Measurements from ENCODE around the gene TMEM163. TPM values are rescaled to one million over a fixed set of nuclear protein-coding genes. Genes with fewer than 3 reads are reported as not detected.

TMEM163 gene
- total and polyA plus RNA-seq, 4 donors, result 13.7 to 77.7 (median 53.6) TPM

GRCh38 chr2:134451347-134451630, 267.5 kb downstream of the TMEM163 start:
- H3K4me1 ChIP-seq (ENCODE audit: control insufficient read depth, insufficient read depth, low read length), result peaks cover 19% of the 10 kb centered on the region
- H3K9me3 ChIP-seq (ENCODE audit: control insufficient read depth, insufficient read depth, low read length), result no peaks in the 10 kb centered on the region
- DNase-seq (ENCODE audit: low read depth in 4 of 6, low spot score in 6 of 6), result no peak
- no peak overlapping the region for H3K4me3 ChIP-seq (ENCODE audit: low read depth, low read length)
- 0% methylated on average over 1 of the region's 2 CpGs for WGBS (ENCODE audit: insufficient coverage)
- no peak overlapping the region for H3K27ac ChIP-seq (ENCODE audit: low read depth, low read length)
- no peaks in the 10 kb centered on the region for H3K27me3 ChIP-seq (ENCODE audit: control insufficient read depth, insufficient read depth, low read length)
- peaks cover 30% of the 10 kb centered on the region for H3K36me3 ChIP-seq (ENCODE audit: control insufficient read depth, insufficient read depth, low read length)

GRCh38 chr2:134449751-134450513, 268.9 kb downstream of the TMEM163 start:
- Histone ChIP-seq H3K36me3 (ENCODE audit: control insufficient read depth, insufficient read depth, low read length) (peaks cover 36% of the 10 kb centered on the region), H3K4me3 (ENCODE audit: low read depth, low read length) (no peak overlapping the region), H3K27me3 (ENCODE audit: control insufficient read depth, insufficient read depth, low read length) (no peaks in the 10 kb centered on the region), H3K27ac (ENCODE audit: low read depth, low read length) (no peak overlapping the region), H3K4me1 (ENCODE audit: control insufficient read depth, insufficient read depth, low read length) (peaks cover 29% of the 10 kb centered on the region), H3K9me3 (ENCODE audit: control insufficient read depth, insufficient read depth, low read length) (no peaks in the 10 kb centered on the region)
- no peak for DNase-seq (ENCODE audit: low read depth in 4 of 6, low spot score in 6 of 6)
- 91% methylated on average over 15 of the region's 15 CpGs for WGBS (ENCODE audit: insufficient coverage)

GRCh38 chr2:134449157-134449556, 269.6 kb downstream of the TMEM163 start:
- no peak overlapping the region for H3K4me3 ChIP-seq (ENCODE audit: low read depth, low read length)
- peaks cover 30% of the 10 kb centered on the region for H3K4me1 ChIP-seq (ENCODE audit: control insufficient read depth, insufficient read depth, low read length)

GRCh38 chr2:134448650-134449049, 270.1 kb downstream of the TMEM163 start:
- H3K36me3 ChIP-seq (ENCODE audit: control insufficient read depth, insufficient read depth, low read length), result peaks cover 41% of the 10 kb centered on the region
- peaks cover 35% of the 10 kb centered on the region for H3K4me1 ChIP-seq (ENCODE audit: control insufficient read depth, insufficient read depth, low read length)
- H3K27me3 ChIP-seq (ENCODE audit: control insufficient read depth, insufficient read depth, low read length), result no peaks in the 10 kb centered on the region
- 88% methylated on average over 6 of the region's 6 CpGs for WGBS (ENCODE audit: insufficient coverage)
- no peaks in the 10 kb centered on the region for H3K9me3 ChIP-seq (ENCODE audit: control insufficient read depth, insufficient read depth, low read length)
- DNase-seq (ENCODE audit: low read depth in 4 of 6, low spot score in 6 of 6), result no peak
- no peak overlapping the region for H3K27ac ChIP-seq (ENCODE audit: low read depth, low read length)
- H3K4me3 ChIP-seq (ENCODE audit: low read depth, low read length), result no peak overlapping the region

More at GRCh38 chr2:134449157-134449556, 269.6 kb downstream of the TMEM163 start:
- Histone ChIP-seq H3K27ac (ENCODE audit: low read depth, low read length) (no peak overlapping the region), H3K9me3 (ENCODE audit: control insufficient read depth, insufficient read depth, low read length) (no peaks in the 10 kb centered on the region), H3K36me3 (ENCODE audit: control insufficient read depth, insufficient read depth, low read length) (peaks cover 36% of the 10 kb centered on the region), H3K27me3 (ENCODE audit: control insufficient read depth, insufficient read depth, low read length) (no peaks in the 10 kb centered on the region)
- no peak for DNase-seq (ENCODE audit: low read depth in 4 of 6, low spot score in 6 of 6)
- 61% methylated on average over 4 of the region's 7 CpGs for whole genome bisulfite sequencing (ENCODE audit: insufficient coverage)

- no peak for DNase-seq (ENCODE audit: low read depth in 4 of 6, low spot score in 6 of 6)
- no peaks in the 10 kb centered on the region for H3K27me3 ChIP-seq (ENCODE audit: control insufficient read depth, insufficient read depth, low read length)
- H3K36me3 ChIP-seq (ENCODE audit: control insufficient read depth, insufficient read depth, low read length), result peaks cover 46% of the 10 kb centered on the region
- peaks cover 35% of the 10 kb centered on the region for H3K4me1 ChIP-seq (ENCODE audit: control insufficient read depth, insufficient read depth, low read length)
- H3K27ac ChIP-seq (ENCODE audit: low read depth, low read length), result no peak overlapping the region
- H3K4me3 ChIP-seq (ENCODE audit: low read depth, low read length), result no peak overlapping the region
- H3K9me3 ChIP-seq (ENCODE audit: control insufficient read depth, insufficient read depth, low read length), result no peaks in the 10 kb centered on the region
- 100% methylated on average over 3 of the region's 4 CpGs for WGBS (ENCODE audit: insufficient coverage)
These were observed 271.1 kb downstream of the TMEM163 start for GRCh38 chr2:134447669-134448068.

GRCh38 chr2:134446383-134447017, 272.3 kb downstream of the TMEM163 start:
- DNase-seq (ENCODE audit: low read depth in 4 of 6, low spot score in 6 of 6), result peak in 2 of 6 donors; percentile 59 to 73
- H3K4me1 ChIP-seq (ENCODE audit: control insufficient read depth, insufficient read depth, low read length), result peaks cover 35% of the 10 kb centered on the region
- 67% methylated on average over 5 of the region's 8 CpGs for WGBS (ENCODE audit: insufficient coverage)
- no peak overlapping the region for H3K27ac ChIP-seq (ENCODE audit: low read depth, low read length)
- H3K9me3 ChIP-seq (ENCODE audit: control insufficient read depth, insufficient read depth, low read length), result no peaks in the 10 kb centered on the region
- H3K36me3 ChIP-seq (ENCODE audit: control insufficient read depth, insufficient read depth, low read length), result peaks cover 53% of the 10 kb centered on the region
- H3K4me3 ChIP-seq (ENCODE audit: low read depth, low read length), result no peak overlapping the region
- H3K27me3 ChIP-seq (ENCODE audit: control insufficient read depth, insufficient read depth, low read length), result no peaks in the 10 kb centered on the region

GRCh38 chr2:134445985-134446382, 272.8 kb downstream of the TMEM163 start:
- Histone ChIP-seq H3K27ac (ENCODE audit: low read depth, low read length) (no peak overlapping the region), H3K9me3 (ENCODE audit: control insufficient read depth, insufficient read depth, low read length) (no peaks in the 10 kb centered on the region), H3K4me1 (ENCODE audit: control insufficient read depth, insufficient read depth, low read length) (peaks cover 32% of the 10 kb centered on the region), H3K4me3 (ENCODE audit: low read depth, low read length) (no peak overlapping the region), H3K27me3 (ENCODE audit: control insufficient read depth, insufficient read depth, low read length) (no peaks in the 10 kb centered on the region), H3K36me3 (ENCODE audit: control insufficient read depth, insufficient read depth, low read length) (peaks cover 54% of the 10 kb centered on the region)
- 67% methylated on average over 8 of the region's 11 CpGs for WGBS (ENCODE audit: insufficient coverage)
- peak in 1 of 6 donors; percentile 29 for DNase-seq (ENCODE audit: low read depth in 4 of 6, low spot score in 6 of 6)

GRCh38 chr2:134445116-134445515, 273.7 kb downstream of the TMEM163 start:
- no peak for DNase-seq (ENCODE audit: low read depth in 4 of 6, low spot score in 6 of 6)
- Histone ChIP-seq H3K9me3 (ENCODE audit: control insufficient read depth, insufficient read depth, low read length) (no peaks in the 10 kb centered on the region), H3K36me3 (ENCODE audit: control insufficient read depth, insufficient read depth, low read length) (peaks cover 50% of the 10 kb centered on the region), H3K27me3 (ENCODE audit: control insufficient read depth, insufficient read depth, low read length) (no peaks in the 10 kb centered on the region), H3K27ac (ENCODE audit: low read depth, low read length) (no peak overlapping the region), H3K4me1 (ENCODE audit: control insufficient read depth, insufficient read depth, low read length) (peaks cover 24% of the 10 kb centered on the region), H3K4me3 (ENCODE audit: low read depth, low read length) (no peak overlapping the region)
- 100% methylated on average over 4 of the region's 4 CpGs for WGBS (ENCODE audit: insufficient coverage)

GRCh38 chr2:134443814-134444480, 274.9 kb downstream of the TMEM163 start:
- Histone ChIP-seq H3K9me3 (ENCODE audit: control insufficient read depth, insufficient read depth, low read length) (no peaks in the 10 kb centered on the region), H3K4me3 (ENCODE audit: low read depth, low read length) (no peak overlapping the region), H3K27ac (ENCODE audit: low read depth, low read length) (no peak overlapping the region), H3K36me3 (ENCODE audit: control insufficient read depth, insufficient read depth, low read length) (peaks cover 39% of the 10 kb centered on the region), H3K4me1 (ENCODE audit: control insufficient read depth, insufficient read depth, low read length) (peaks cover 22% of the 10 kb centered on the region), H3K27me3 (ENCODE audit: control insufficient read depth, insufficient read depth, low read length) (no peaks in the 10 kb centered on the region)
- 83% methylated on average over 6 of the region's 11 CpGs for WGBS (ENCODE audit: insufficient coverage)
- DNase-seq (ENCODE audit: low read depth in 4 of 6, low spot score in 6 of 6), result no peak
